Thymus (tissue), 11 donors: Measurements from ENCODE around the gene NKAIN2. TPM values are rescaled to one million over a fixed set of nuclear protein-coding genes. Genes with fewer than 3 reads are reported as not detected.
"Not testable (repeated sequence)": the region's sequence is repeated elsewhere in the genome, so short reads cannot be mapped to it uniquely, and the experiment has no call there.

Source experiments
- DNase-seq, 9 donors: peaks; one replicate each; pipeline ENCODE4 v3.0.0-alpha.2; 2013; ENCODE audit warnings: low spot score in 9 of 9, low read depth in 6 of 9, missing footprints in 1 of 9
- H3K27ac ChIP-seq, 2 donors: one replicate each; pipeline ENCODE4 v1.5.1; 2013; ENCODE audit warnings: control low read depth in 1 of 2, low read depth in 1 of 2, low read length in 1 of 2, mild to moderate bottlenecking in 1 of 2, moderate library complexity in 1 of 2
- H3K27me3 ChIP-seq, 2 donors: one replicate each; pipeline ENCODE4 v1.5.1; 2013; ENCODE audit warnings: low read length in 1 of 2; ENCODE audit not compliant: control insufficient read depth in 2 of 2, insufficient read depth in 1 of 2
- H3K36me3 ChIP-seq, 2 donors: one replicate each; pipeline ENCODE4 v1.5.1; 2013; ENCODE audit warnings: low read length in 1 of 2, mild to moderate bottlenecking in 1 of 2, moderate library complexity in 1 of 2; ENCODE audit not compliant: control insufficient read depth in 2 of 2, insufficient read depth in 2 of 2
- H3K4me1 ChIP-seq, 2 donors: one replicate each; pipeline ENCODE4 v1.5.1; 2013; ENCODE audit warnings: low read length in 2 of 2; ENCODE audit not compliant: control insufficient read depth in 2 of 2, insufficient read depth in 2 of 2
- H3K4me3 ChIP-seq, 2 donors: one replicate each; pipeline ENCODE4 v1.5.1; 2013; ENCODE audit warnings: low read length in 2 of 2, control low read depth in 1 of 2, mild to moderate bottlenecking in 1 of 2
- H3K9me3 ChIP-seq, 2 donors: one replicate each; pipeline ENCODE4 v1.5.1; 2013; ENCODE audit warnings: low read length in 1 of 2, mild to moderate bottlenecking in 1 of 2; ENCODE audit not compliant: control insufficient read depth in 2 of 2, insufficient read depth in 1 of 2
- WGBS: extraction: QIAGEN DNeasy Blood & Tissue Kit; methylation state at CpG from one replicate; pipeline ENCODE4 v1.1.7; 2013; 5-methylcytosine and 5-hydroxymethylcytosine counted together
- polyA plus RNA-seq: library from polyadenylated mRNA; stranded (reverse); fragments of 200-250 nt; gene quantifications from one replicate; pipeline ENCODE4 v1.2.3, GENCODE V29; 2013
- total RNA-seq: library from RNA; stranded (reverse); fragments of 120-200 nt; gene quantifications from one replicate; pipeline ENCODE4 v1.2.4, GENCODE V29; 2013
- donor health status: healthy.

Gene NKAIN2
- total and polyA plus RNA-seq, 2 donors = 1.2 to 2.4 TPM

DNA sequence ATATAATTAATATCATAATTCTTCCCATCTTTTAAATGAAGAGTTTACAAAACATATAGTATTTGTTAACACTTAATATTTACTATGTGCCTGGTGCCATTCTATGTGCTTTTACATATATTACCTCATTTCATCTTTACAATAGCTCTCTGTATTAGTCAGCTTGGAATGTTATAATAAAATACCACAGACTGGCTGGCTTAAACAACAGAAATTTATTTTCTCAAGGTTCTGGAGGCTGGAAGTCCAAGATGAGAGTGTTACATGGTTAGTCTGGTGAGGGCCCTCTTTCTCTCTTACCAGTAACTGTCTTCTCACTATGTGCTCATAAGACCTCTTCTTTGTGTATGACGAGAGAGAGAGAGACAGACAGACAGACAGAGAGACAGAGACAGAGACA lies 110.2 kb downstream of the NKAIN2 start:
- Histone ChIP-seq H3K9me3 (no peaks in the 10 kb centered on the region), H3K4me1 (no peaks in the 10 kb centered on the region), H3K27me3 (no peaks in the 10 kb centered on the region), H3K4me3 (no peak overlapping the region), H3K36me3 (no peaks in the 10 kb centered on the region), H3K27ac (no peak overlapping the region)
- 94% methylated on average over 1 of the region's 1 CpG for WGBS
- no peak for DNase-seq

DNA sequence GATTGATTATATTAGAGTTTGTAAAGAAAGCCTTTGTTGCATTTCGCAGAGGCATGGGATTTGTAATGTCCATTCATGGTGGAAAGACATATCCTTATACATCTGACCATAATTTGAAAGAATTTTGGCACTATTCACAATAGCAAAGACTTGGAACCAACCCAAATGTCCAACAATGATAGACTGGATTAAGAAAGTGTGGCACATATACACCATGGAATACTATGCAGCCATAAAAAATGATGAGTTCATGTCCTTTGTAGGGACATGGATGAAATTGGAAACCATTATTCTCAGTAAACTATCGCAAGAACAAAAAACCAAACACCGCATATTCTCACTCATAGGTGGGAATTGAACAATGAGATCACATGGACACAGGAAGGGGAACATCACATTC lies 119.7 kb downstream of the NKAIN2 start:
- not testable (repeated sequence) for H3K27me3 ChIP-seq, H3K9me3 ChIP-seq, H3K36me3 ChIP-seq, H3K27ac ChIP-seq, DNase-seq, H3K4me1 ChIP-seq, H3K4me3 ChIP-seq
- 94% methylated on average over 1 of the region's 3 CpGs for WGBS

GRCh38 chr6:123925350-123925749 lies 121.7 kb downstream of the NKAIN2 start:
- no peaks in the 10 kb centered on the region for H3K36me3 ChIP-seq
- no peak for DNase-seq
- no peak overlapping the region for H3K27ac ChIP-seq
- H3K4me1 ChIP-seq = no peaks in the 10 kb centered on the region
- WGBS = 46% methylated on average over 1 of the region's 1 CpG
- H3K4me3 ChIP-seq = no peak overlapping the region
- H3K9me3 ChIP-seq = no peaks in the 10 kb centered on the region
- H3K27me3 ChIP-seq = no peaks in the 10 kb centered on the region

DNA sequence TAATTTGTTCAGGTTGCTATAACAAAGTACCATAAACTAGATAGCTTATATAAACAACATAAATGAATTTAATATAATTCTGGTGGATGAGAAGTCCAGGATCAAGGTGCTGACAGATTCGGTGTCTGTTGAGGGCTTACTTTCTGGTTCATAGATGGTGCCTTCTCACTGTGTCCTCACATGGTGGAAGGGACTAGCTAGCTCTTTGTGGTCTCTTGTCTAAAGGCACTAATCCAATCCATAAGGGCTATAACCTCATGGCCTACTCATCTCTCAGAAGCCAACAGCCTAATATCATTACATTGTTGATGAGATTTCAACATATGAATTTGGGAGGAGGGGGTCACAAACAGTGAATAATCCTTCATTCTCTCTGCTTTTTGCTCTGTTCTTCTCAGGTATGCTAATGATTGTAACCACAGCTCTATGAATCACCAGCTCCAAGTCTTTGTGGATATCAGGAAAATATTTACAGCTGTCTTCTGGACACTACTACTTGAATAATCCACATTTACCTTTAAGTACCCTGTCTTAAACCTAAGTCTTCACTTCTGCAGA lies 122.3 kb downstream of the NKAIN2 start:
- Histone ChIP-seq H3K4me1 (no peaks in the 10 kb centered on the region), H3K27me3 (no peaks in the 10 kb centered on the region), H3K27ac (no peak overlapping the region), H3K9me3 (no peaks in the 10 kb centered on the region), H3K36me3 (no peaks in the 10 kb centered on the region), H3K4me3 (no peak overlapping the region)
- DNase-seq = no peak
- WGBS = 89% methylated on average over 1 of the region's 1 CpG

DNA sequence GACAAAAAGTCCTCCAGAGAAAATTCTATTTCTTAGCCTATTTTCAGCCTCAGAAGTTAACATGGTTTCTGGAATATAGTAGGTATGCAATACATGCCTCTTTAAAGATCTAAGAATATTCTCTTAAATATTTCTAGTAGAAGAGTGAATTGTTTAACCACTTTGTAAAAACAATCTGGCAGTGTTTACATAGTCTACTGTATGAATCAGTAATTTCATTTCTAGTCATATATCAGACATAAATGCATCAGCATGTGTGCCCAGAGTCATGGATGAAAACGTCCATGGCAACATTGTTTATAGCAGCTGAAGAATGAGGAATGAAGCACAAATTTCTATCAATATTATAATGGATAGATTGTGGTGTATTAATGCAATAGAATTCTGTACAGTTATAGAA lies 124.9 kb downstream of the NKAIN2 start:
- Histone ChIP-seq H3K27ac (no peak overlapping the region), H3K36me3 (no peaks in the 10 kb centered on the region), H3K27me3 (no peaks in the 10 kb centered on the region), H3K9me3 (no peaks in the 10 kb centered on the region), H3K4me3 (no peak overlapping the region), H3K4me1 (no peaks in the 10 kb centered on the region)
- WGBS = 78% methylated on average over 1 of the region's 1 CpG
- DNase-seq = no peak

DNA sequence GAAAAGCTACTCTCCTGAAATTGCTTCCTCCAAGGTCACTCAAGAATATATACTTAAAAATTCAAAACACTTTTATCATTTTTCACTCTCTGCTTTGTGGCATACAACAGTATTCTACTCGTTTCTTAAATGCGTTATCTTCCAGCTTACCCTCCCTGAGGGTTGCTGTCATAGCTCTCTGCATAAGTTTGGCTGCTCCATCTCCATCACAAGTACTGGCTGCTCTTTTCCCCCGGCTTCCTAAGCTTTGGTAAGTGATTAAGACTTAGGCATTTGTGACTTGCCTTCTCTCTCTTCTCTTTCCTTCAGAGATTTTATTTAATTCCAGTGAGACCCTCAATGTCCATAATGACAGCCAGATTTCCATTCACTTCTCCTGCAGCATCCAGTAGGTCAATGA lies 128.3 kb downstream of the NKAIN2 start:
- no peak for DNase-seq
- no peak overlapping the region for H3K27ac ChIP-seq
- H3K4me1 ChIP-seq = no peaks in the 10 kb centered on the region
- WGBS = 96% methylated on average over 3 of the region's 3 CpGs
- H3K4me3 ChIP-seq = no peak overlapping the region
- H3K36me3 ChIP-seq = no peaks in the 10 kb centered on the region
- H3K27me3 ChIP-seq = no peaks in the 10 kb centered on the region
- H3K9me3 ChIP-seq = no peaks in the 10 kb centered on the region

- Histone ChIP-seq H3K36me3 (no peaks in the 10 kb centered on the region), H3K4me3 (no peak overlapping the region), H3K27ac (no peak overlapping the region), H3K27me3 (no peaks in the 10 kb centered on the region), H3K4me1 (no peaks in the 10 kb centered on the region), H3K9me3 (no peaks in the 10 kb centered on the region)
- whole genome bisulfite sequencing = 93% methylated on average over 3 of the region's 3 CpGs
- no peak for DNase-seq
These were observed 136.9 kb downstream of the NKAIN2 start for GRCh38 chr6:123940551-123940950.

DNA sequence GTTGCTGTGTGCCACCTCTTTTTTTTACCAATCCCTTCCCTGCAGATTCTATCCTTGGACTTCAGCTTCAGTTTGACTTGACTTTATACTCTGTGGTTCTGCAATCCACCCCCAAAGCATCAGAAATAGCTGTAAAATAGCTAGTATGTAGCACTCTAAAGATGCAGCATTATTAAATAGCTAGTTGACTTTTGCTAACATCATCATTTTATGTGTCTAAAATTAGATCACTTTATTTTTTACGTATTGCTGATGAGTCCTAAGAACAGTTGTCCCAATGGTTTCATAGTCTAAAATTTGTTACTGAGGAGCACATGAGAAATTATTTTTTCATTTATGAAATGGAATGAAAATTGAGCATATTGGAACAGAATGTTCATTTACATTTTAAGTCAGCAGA lies 138.2 kb downstream of the NKAIN2 start:
- no peak for DNase-seq
- Histone ChIP-seq H3K4me1 (no peaks in the 10 kb centered on the region), H3K27ac (no peak overlapping the region), H3K36me3 (no peaks in the 10 kb centered on the region), H3K4me3 (no peak overlapping the region), H3K27me3 (no peaks in the 10 kb centered on the region), H3K9me3 (no peaks in the 10 kb centered on the region)
- WGBS = 91% methylated on average over 1 of the region's 1 CpG

DNA sequence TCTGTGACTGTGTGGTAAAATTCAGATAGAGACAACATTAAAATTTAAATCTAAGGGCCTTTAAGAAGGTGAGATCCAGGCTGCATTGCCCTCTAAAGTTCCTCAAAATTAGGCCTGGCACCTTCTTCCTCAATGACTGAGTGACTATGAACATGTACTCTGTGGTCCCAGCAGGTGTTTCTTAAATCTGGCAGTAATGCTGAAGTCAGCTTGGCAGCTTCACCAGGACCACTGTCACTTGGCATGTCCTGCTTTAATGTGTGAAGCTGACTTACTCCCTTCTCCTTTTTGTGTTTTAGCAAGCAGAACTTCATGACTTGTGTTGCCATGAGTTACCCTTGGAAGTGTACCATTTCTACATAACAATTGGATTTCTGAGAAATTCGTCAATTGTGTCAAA lies 141.7 kb downstream of the NKAIN2 start:
- no peaks in the 10 kb centered on the region for H3K4me1 ChIP-seq
- DNase-seq = no peak
- no peaks in the 10 kb centered on the region for H3K9me3 ChIP-seq
- H3K27ac ChIP-seq = no peak overlapping the region
- 62% methylated on average over 1 of the region's 1 CpG for WGBS
- no peaks in the 10 kb centered on the region for H3K27me3 ChIP-seq
- no peak overlapping the region for H3K4me3 ChIP-seq
- H3K36me3 ChIP-seq = no peaks in the 10 kb centered on the region

GRCh38 chr6:123953920-123954319 lies 150.3 kb downstream of the NKAIN2 start:
- no peaks in the 10 kb centered on the region for H3K4me1 ChIP-seq
- H3K27ac ChIP-seq = no peak overlapping the region
- no peak for DNase-seq
- H3K36me3 ChIP-seq = no peaks in the 10 kb centered on the region
- no peaks in the 10 kb centered on the region for H3K27me3 ChIP-seq
- H3K9me3 ChIP-seq = peaks cover 0 to 7% of the 10 kb centered on the region in 2 donors
- 96% methylated on average over 4 of the region's 4 CpGs for WGBS
- no peak overlapping the region for H3K4me3 ChIP-seq
